K562 (cell line): ENCODE data around the gene FARP1. TPM values are rescaled to one million over a fixed set of nuclear protein-coding genes. Genes with fewer than 3 reads are reported as not detected.

Experiments used
- ATAC-seq: fragments of 200-7000 bp; cut with Tn5 transposase; 3 replicates; pipeline ENCODE4 v1.9.1; 2020; ENCODE audit warnings: moderate library complexity
- BruUV-seq: library from RNA; stranded (reverse); fragments of 400-500 nt; replicated peaks from 2 replicates; lab custom pipeline; 2021; lab: Mats Ljungman, UMichigan
- CTCF ChIA-PET: fragments of 300-600 bp; formaldehyde crosslinking; extraction: SDS; loops from one replicate; lab custom pipeline; 2021; ENCODE audit warnings: low intra/inter-chr PET ratio; lab: Yijun Ruan, JAX
- POLR2A ChIA-PET: fragments of 300-600, 350-650 bp; sonication (Branson Sonifier 250); formaldehyde crosslinking; extraction: SDS; loops from one replicate; lab custom pipeline; 2021; ENCODE audit warnings: antibody characterized with exemption, inconsistent platforms; lab: Yijun Ruan, JAX
- DNase-seq, 4 experiments: peaks; one replicate each; pipeline versions ENCODE4 v3.0.0 to v3.0.0-alpha.2; 2011 to 2018; ENCODE audit warnings: low spot score in 3 of 4, mixed read lengths in 3 of 4; ENCODE audit errors: extremely low read depth in 1 of 4
- FAIRE-seq: peaks from 2 replicates; lab custom pipeline; 2011; peaks lifted over from hg19 to GRCh38; lab: Jason Lieb, UNC
- H2AFZ ChIP-seq: 2 replicates; pipeline ENCODE4 v1.6.0; 2011; ENCODE audit warnings: low read depth, low read length, control low read depth, inconsistent platforms
- H3K27ac ChIP-seq: fragments of 200-600 bp; 3 replicates; pipeline ENCODE4 v1.8.0; 2011; ENCODE audit warnings: low read depth, mild to moderate bottlenecking, control low read depth, inconsistent platforms, low read length, moderate library complexity, mixed read lengths; ENCODE audit errors: extremely low read depth
- H3K27me3 ChIP-seq, 2 experiments: fragments of 300-600 bp in 1 of 2; 2 replicates in 1 of 2; 3 replicates in 1 of 2; pipeline versions ENCODE4 v1.6.0 to v1.8.0; 2011; ENCODE audit warnings: inconsistent platforms in 2 of 2, low read length in 2 of 2, mild to moderate bottlenecking in 1 of 2, mixed read lengths in 1 of 2, moderate library complexity in 1 of 2; ENCODE audit not compliant: control insufficient read depth in 2 of 2, insufficient read depth in 2 of 2
- H3K36me3 ChIP-seq: fragments of 300-600 bp; 3 replicates; pipeline ENCODE4 v1.8.0; 2011; ENCODE audit warnings: mild to moderate bottlenecking, low read length, inconsistent platforms; ENCODE audit not compliant: control insufficient read depth, insufficient read depth
- H3K4me1 ChIP-seq, 2 experiments: fragments of 200-600 bp in 1 of 2; replicated peaks in 1 of 2; 2 replicates in 1 of 2; 3 replicates in 1 of 2; pipeline versions ENCODE4 v1.5.1 to v1.8.0; 2011; ENCODE audit warnings: inconsistent platforms in 2 of 2, low read length in 2 of 2, mild to moderate bottlenecking in 1 of 2, mixed read lengths in 1 of 2, moderate library complexity in 1 of 2; ENCODE audit not compliant: control insufficient read depth in 2 of 2, insufficient read depth in 2 of 2
- H3K4me2 ChIP-seq: 2 replicates; pipeline ENCODE4 v1.6.1; 2011; ENCODE audit warnings: low read length, control low read depth, inconsistent platforms, mixed read lengths; ENCODE audit not compliant: insufficient read depth
- H3K4me3 ChIP-seq: fragments of 200-600 bp; sonication (generic), shearing (Covaris generic); 2 replicates; pipeline ENCODE4 v1.5.1; 2016; ENCODE audit warnings: control low read depth, inconsistent platforms
- H3K79me2 ChIP-seq: fragments of 200-600 bp; 3 replicates; pipeline ENCODE4 v1.8.0; 2011; ENCODE audit warnings: low read length, inconsistent platforms; ENCODE audit not compliant: control insufficient read depth, insufficient read depth
- H3K9ac ChIP-seq, 2 experiments: 2 replicates each; pipeline versions ENCODE4 v1.6.0 to v1.6.1; 2011; ENCODE audit warnings: low read depth in 2 of 2, low read length in 2 of 2, control low read depth in 1 of 2, inconsistent platforms in 1 of 2, mild to moderate bottlenecking in 1 of 2, mixed read lengths in 1 of 2; ENCODE audit not compliant: insufficient read depth in 1 of 2
- H3K9me1 ChIP-seq: one replicate; pipeline ENCODE4 v1.6.0; 2011; ENCODE audit warnings: inconsistent platforms, mild to moderate bottlenecking, low read length, moderate library complexity; ENCODE audit not compliant: control insufficient read depth, insufficient read depth
- H3K9me3 ChIP-seq: replicated peaks from 2 replicates; pipeline ENCODE4 v1.5.1; 2011; ENCODE audit warnings: low read depth, low read length, inconsistent platforms; ENCODE audit not compliant: control insufficient read depth, insufficient read depth
- H4K20me1 ChIP-seq: replicated peaks from 2 replicates; pipeline ENCODE4 v1.6.1; 2011; ENCODE audit warnings: low read length, inconsistent platforms, mixed read lengths; ENCODE audit not compliant: control insufficient read depth, insufficient read depth
- TCF7 ChIP-seq: sonication (generic); IDR thresholded peaks from 2 replicates; pipeline ENCODE4 v1.6.1; 2016; ENCODE audit warnings: antibody characterized with exemption, borderline replicate concordance
- YBX1 ChIP-seq: fragments of 450-650 bp; IDR thresholded peaks from 2 replicates; pipeline ENCODE4 v1.7.1; 2016; ENCODE audit warnings: mild to moderate bottlenecking
- WGBS: fragments of 100-300 bp; shearing (Covaris generic); methylation state at CpG from one replicate; pipeline ENCODE4 v1.1.6; 2016; ENCODE audit warnings: low coverage, mixed read lengths; ENCODE audit not compliant: insufficient coverage; ENCODE audit errors: missing lambda C conversion rate; 5-methylcytosine and 5-hydroxymethylcytosine counted together
- in situ Hi-C: fragments of 300-500 bp; cut with MboI; formaldehyde crosslinking; loops from 4 replicates; pipeline ENCODE4 v1.15.0; 2018; ENCODE audit warnings: inconsistent platforms, mixed read lengths
- intact Hi-C: fragments of 100-400 bp; cut with micrococcal nuclease; formaldehyde crosslinking; loops from 2 replicates; pipeline ENCODE4 v1.14.2; 2022
- polyA plus RNA-seq, 8 experiments: library from polyadenylated mRNA; depleted of rRNA in 4 of 8; stranded (reverse) in 5 of 8; unstranded in 3 of 8; fragments of >200 nt; fragmentation: Nextera tagmentation in 2 of 8; fragmentation: Illumina TruSeq in 1 of 8; extraction: Ambion mirVana in 2 of 8; extraction: Trizol in 1 of 8; gene quantifications; 2 replicates each; pipeline versions ENCODE4 v1.2.1 to v1.2.3, GENCODE V29; 2011 to 2014; ENCODE audit warnings: inconsistent platforms in 1 of 8, missing spikeins in 1 of 8
- total RNA-seq, 7 experiments: library from RNA; depleted of rRNA in 6 of 7; stranded (reverse); fragments of >200 nt in 6 of 7; fragmentation: Illumina TruSeq in 2 of 7; extraction: Trizol in 2 of 7; gene quantifications; 2 replicates each; pipeline versions ENCODE4 v1.2.1 to v1.2.3, GENCODE V29; 2011 to 2021; ENCODE audit warnings: low replicate concordance in 1 of 7
- TF ChIP-seq, protein P1 (sequence below): sonication (generic); formaldehyde crosslinking; IDR thresholded peaks from 2 replicates; pipeline ENCODE4 v1.8.1; 2023; ENCODE audit warnings: mild to moderate bottlenecking, missing genetic modification reagents
- TF ChIP-seq, protein P2 (sequence below): sonication (generic); formaldehyde crosslinking; IDR thresholded peaks from 2 replicates; pipeline ENCODE4 v1.8.0; 2022; ENCODE audit warnings: missing genetic modification reagents, mild to moderate bottlenecking, borderline replicate concordance
- TF ChIP-seq, protein P3 (sequence below): fragments of 250-450 bp; sonication (Bioruptor Pico); IDR thresholded peaks from 2 replicates; pipeline ENCODE4 v1.4.0; 2020; ENCODE audit warnings: mild to moderate bottlenecking, moderate library complexity, borderline replicate concordance

The FARP1 gene
- total and polyA plus RNA-seq, 9 of the 15 experiments (the other 6 are each of a cell fraction or from before 2014, with no cell fraction given), result 0.03 to 0.29 (median 0.05) TPM; not detected in 3

DNA sequence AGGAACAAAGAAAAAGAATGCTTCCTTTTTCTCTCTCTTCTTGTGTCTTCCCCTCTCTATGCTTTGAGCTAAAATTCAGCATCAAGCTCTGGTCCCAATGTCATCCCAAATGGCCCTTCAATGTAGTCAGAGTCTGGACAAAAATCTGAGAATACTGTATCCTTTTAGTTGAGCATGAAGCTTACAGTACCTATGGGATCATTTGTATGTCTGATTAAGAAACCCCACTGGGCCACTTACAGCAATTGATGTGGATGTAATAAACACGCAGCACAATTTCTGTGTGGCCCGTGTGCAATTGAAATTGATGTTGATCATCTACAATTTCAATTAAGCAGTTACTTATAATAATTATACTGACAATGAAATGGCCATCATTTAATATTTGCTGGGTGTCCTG, 223.1 kb downstream of the FARP1 start:
- no peaks in the 10 kb centered on the region for H3K4me1 ChIP-seq
- CTCF ChIA-PET, result no interaction called here
- intact Hi-C loops, result no loop called here

More for the DNA sequence above, 223.1 kb downstream of the FARP1 start:
- H3K36me3 ChIP-seq, result no peaks in the 10 kb centered on the region
- TF ChIP-seq TCF7 (no peak), YBX1 (no peak)
- TF ChIP-seq, protein P1, sequence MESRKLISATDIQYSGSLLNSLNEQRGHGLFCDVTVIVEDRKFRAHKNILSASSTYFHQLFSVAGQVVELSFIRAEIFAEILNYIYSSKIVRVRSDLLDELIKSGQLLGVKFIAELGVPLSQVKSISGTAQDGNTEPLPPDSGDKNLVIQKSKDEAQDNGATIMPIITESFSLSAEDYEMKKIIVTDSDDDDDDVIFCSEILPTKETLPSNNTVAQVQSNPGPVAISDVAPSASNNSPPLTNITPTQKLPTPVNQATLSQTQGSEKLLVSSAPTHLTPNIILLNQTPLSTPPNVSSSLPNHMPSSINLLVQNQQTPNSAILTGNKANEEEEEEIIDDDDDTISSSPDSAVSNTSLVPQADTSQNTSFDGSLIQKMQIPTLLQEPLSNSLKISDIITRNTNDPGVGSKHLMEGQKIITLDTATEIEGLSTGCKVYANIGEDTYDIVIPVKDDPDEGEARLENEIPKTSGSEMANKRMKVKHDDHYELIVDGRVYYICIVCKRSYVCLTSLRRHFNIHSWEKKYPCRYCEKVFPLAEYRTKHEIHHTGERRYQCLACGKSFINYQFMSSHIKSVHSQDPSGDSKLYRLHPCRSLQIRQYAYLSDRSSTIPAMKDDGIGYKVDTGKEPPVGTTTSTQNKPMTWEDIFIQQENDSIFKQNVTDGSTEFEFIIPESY, result no peak
- TF ChIP-seq, protein P2, sequence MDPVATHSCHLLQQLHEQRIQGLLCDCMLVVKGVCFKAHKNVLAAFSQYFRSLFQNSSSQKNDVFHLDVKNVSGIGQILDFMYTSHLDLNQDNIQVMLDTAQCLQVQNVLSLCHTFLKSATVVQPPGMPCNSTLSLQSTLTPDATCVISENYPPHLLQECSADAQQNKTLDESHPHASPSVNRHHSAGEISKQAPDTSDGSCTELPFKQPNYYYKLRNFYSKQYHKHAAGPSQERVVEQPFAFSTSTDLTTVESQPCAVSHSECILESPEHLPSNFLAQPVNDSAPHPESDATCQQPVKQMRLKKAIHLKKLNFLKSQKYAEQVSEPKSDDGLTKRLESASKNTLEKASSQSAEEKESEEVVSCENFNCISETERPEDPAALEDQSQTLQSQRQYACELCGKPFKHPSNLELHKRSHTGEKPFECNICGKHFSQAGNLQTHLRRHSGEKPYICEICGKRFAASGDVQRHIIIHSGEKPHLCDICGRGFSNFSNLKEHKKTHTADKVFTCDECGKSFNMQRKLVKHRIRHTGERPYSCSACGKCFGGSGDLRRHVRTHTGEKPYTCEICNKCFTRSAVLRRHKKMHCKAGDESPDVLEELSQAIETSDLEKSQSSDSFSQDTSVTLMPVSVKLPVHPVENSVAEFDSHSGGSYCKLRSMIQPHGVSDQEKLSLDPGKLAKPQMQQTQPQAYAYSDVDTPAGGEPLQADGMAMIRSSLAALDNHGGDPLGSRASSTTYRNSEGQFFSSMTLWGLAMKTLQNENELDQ (CRISPR knock-in tag), result no peak
- TF ChIP-seq, protein P3, sequence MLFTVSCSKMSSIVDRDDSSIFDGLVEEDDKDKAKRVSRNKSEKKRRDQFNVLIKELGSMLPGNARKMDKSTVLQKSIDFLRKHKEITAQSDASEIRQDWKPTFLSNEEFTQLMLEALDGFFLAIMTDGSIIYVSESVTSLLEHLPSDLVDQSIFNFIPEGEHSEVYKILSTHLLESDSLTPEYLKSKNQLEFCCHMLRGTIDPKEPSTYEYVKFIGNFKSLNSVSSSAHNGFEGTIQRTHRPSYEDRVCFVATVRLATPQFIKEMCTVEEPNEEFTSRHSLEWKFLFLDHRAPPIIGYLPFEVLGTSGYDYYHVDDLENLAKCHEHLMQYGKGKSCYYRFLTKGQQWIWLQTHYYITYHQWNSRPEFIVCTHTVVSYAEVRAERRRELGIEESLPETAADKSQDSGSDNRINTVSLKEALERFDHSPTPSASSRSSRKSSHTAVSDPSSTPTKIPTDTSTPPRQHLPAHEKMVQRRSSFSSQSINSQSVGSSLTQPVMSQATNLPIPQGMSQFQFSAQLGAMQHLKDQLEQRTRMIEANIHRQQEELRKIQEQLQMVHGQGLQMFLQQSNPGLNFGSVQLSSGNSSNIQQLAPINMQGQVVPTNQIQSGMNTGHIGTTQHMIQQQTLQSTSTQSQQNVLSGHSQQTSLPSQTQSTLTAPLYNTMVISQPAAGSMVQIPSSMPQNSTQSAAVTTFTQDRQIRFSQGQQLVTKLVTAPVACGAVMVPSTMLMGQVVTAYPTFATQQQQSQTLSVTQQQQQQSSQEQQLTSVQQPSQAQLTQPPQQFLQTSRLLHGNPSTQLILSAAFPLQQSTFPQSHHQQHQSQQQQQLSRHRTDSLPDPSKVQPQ, result no peak
- TF ChIP-seq, all 486 proteins: peak for 0
- H3K4me3 ChIP-seq, result no peak overlapping the region
- ATAC-seq (no peak), DNase-seq (no peak), FAIRE-seq (no peak)
- H3K27ac ChIP-seq, result no peak overlapping the region
- in situ Hi-C loops, result no loop called here
- H2AFZ ChIP-seq, result no peak overlapping the region
- no peak overlapping the region for H3K4me2 ChIP-seq
- H3K9me1 ChIP-seq, result no peaks in the 10 kb centered on the region
- no peaks in the 10 kb centered on the region for H3K9me3 ChIP-seq
- 0% methylated on average over 2 of the region's 2 CpGs for WGBS
- POLR2A ChIA-PET, result no interaction called here
- H3K79me2 ChIP-seq, result no peaks in the 10 kb centered on the region
- no peak overlapping the region for H3K9ac ChIP-seq
- H4K20me1 ChIP-seq, result no peaks in the 10 kb centered on the region
- peaks cover 6 to 14% of the 10 kb centered on the region in 2 experiments; a peak in 3 of 5 replicates for H3K27me3 ChIP-seq
- BruUV-seq, result no TSS peak
